ENCODE results near the gene CTNNA3.

CTNNA3 gene

GRCh38 chr10:67327626-67328535, 368.1 kb downstream of the CTNNA3 start:
- H3K9ac ChIP-seq, result no peak overlapping the region
- H3K4me3 ChIP-seq (ENCODE audit: low read depth, low read length), result no peak overlapping the region
- H3K79me2 ChIP-seq, result no peaks in the 10 kb centered on the region
- TF ChIP-seq, protein P1, sequence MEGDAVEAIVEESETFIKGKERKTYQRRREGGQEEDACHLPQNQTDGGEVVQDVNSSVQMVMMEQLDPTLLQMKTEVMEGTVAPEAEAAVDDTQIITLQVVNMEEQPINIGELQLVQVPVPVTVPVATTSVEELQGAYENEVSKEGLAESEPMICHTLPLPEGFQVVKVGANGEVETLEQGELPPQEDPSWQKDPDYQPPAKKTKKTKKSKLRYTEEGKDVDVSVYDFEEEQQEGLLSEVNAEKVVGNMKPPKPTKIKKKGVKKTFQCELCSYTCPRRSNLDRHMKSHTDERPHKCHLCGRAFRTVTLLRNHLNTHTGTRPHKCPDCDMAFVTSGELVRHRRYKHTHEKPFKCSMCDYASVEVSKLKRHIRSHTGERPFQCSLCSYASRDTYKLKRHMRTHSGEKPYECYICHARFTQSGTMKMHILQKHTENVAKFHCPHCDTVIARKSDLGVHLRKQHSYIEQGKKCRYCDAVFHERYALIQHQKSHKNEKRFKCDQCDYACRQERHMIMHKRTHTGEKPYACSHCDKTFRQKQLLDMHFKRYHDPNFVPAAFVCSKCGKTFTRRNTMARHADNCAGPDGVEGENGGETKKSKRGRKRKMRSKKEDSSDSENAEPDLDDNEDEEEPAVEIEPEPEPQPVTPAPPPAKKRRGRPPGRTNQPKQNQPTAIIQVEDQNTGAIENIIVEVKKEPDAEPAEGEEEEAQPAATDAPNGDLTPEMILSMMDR (IDR thresholded peaks at IDR 0.05), result no peak
- no peak overlapping the region for H3K4me2 ChIP-seq (ENCODE audit: low read length)
- H2AFZ ChIP-seq, result no peak overlapping the region
- H3K27me3 ChIP-seq (ENCODE audit: control insufficient read depth, insufficient read depth, low read length), result no peaks in the 10 kb centered on the region
- H3K36me3 ChIP-seq (ENCODE audit: control insufficient read depth, insufficient read depth, low read length), result no peaks in the 10 kb centered on the region
- H3K9me3 ChIP-seq (ENCODE audit: control insufficient read depth, low read length), result no peaks in the 10 kb centered on the region
- H3K4me1 ChIP-seq, result no peaks in the 10 kb centered on the region
- H3K27ac ChIP-seq, result no peak overlapping the region

- Histone ChIP-seq H3K9ac (no peak overlapping the region), H3K4me2 (ENCODE audit: low read length) (no peak overlapping the region), H3K27me3 (ENCODE audit: control insufficient read depth, insufficient read depth, low read length) (no peaks in the 10 kb centered on the region), H3K9me3 (ENCODE audit: control insufficient read depth, low read length) (no peaks in the 10 kb centered on the region), H3K4me1 (no peaks in the 10 kb centered on the region), H3K79me2 (no peaks in the 10 kb centered on the region), H3K4me3 (ENCODE audit: low read depth, low read length) (no peak overlapping the region), H3K27ac (no peak overlapping the region), H2AFZ (no peak overlapping the region), H3K36me3 (ENCODE audit: control insufficient read depth, insufficient read depth, low read length) (no peaks in the 10 kb centered on the region)
- TF ChIP-seq, protein P1 (IDR thresholded peaks at IDR 0.05), result no peak
These were observed 376.0 kb downstream of the CTNNA3 start for GRCh38 chr10:67319976-67320375.

DNA sequence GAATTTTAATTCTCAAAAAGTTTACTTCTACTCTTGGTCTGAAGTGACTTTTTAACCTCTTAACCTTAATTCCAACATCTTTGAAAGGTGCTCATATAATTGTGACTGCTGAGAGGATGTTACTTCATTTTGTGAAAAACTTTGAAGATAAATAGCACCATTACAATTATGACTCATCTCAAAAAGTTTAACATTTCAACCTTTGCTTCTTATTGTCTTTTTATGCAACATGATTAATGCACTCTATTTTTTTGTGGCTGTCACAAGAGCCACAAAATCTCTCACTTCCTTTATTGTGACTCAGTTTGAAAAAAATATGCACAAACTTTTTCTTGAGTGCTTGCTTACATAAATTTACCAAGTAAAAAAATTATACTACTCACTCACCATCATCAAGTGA, 387.1 kb downstream of the CTNNA3 start:
- Histone ChIP-seq H3K27ac (no peak overlapping the region), H3K36me3 (ENCODE audit: control insufficient read depth, insufficient read depth, low read length) (no peaks in the 10 kb centered on the region), H3K9ac (no peak overlapping the region), H3K27me3 (ENCODE audit: control insufficient read depth, insufficient read depth, low read length) (no peaks in the 10 kb centered on the region), H3K4me1 (no peaks in the 10 kb centered on the region), H3K4me3 (ENCODE audit: low read depth, low read length) (no peak overlapping the region), H3K9me3 (ENCODE audit: control insufficient read depth, low read length) (no peaks in the 10 kb centered on the region), H2AFZ (no peak overlapping the region), H3K79me2 (no peaks in the 10 kb centered on the region), H3K4me2 (ENCODE audit: low read length) (no peak overlapping the region)
- TF ChIP-seq, protein P1 (IDR thresholded peaks at IDR 0.05), result no peak

DNA sequence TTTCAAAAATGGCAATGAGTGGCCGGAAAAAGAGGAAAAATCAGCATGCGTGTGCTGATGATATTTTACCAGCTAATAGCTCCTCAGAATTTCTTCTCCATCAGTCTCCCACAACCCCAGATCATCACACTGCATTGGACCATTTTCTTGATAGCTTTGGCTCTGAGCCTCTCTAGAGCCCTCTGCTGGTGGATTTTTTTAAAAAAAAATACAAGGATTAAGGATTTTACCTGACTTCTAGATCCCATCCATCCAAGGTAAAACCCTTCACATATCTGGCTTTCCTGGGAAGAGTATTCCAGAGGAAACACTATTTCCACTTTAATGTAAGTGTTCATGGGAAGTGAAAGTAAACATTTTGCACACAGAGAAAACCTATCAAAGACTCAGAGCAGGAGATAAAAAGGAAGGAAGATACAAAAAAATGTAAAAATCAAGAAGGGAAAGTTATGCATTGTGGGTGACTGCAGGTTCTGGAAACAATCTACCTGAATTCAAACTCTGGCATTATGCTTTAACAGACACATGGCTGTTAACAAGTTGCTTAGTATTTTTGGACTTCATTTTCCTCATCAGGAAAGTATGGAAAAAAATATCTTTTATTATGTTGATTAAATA, 389.3 kb downstream of the CTNNA3 start:
- TF ChIP-seq, protein P1 (IDR thresholded peaks at IDR 0.05), result no peak
- Histone ChIP-seq H3K9me3 (ENCODE audit: control insufficient read depth, low read length) (no peaks in the 10 kb centered on the region), H3K79me2 (no peaks in the 10 kb centered on the region), H3K36me3 (ENCODE audit: control insufficient read depth, insufficient read depth, low read length) (no peaks in the 10 kb centered on the region), H3K4me2 (ENCODE audit: low read length) (no peak overlapping the region), H3K27ac (no peak overlapping the region), H3K9ac (no peak overlapping the region), H3K27me3 (ENCODE audit: control insufficient read depth, insufficient read depth, low read length) (no peaks in the 10 kb centered on the region), H3K4me3 (ENCODE audit: low read depth, low read length) (no peak overlapping the region), H2AFZ (no peak overlapping the region), H3K4me1 (no peaks in the 10 kb centered on the region)

Data from parathyroid adenoma (tissue), 2 donors.